GM19043 (cell line): Measurements from ENCODE around the gene RNF19B.

Experiments used
- ATAC-seq: cut with Tn5 transposase; IDR thresholded peaks from one replicate; pipeline ENCODE4 v1.9.1; 2021; ENCODE audit warnings: low read depth; ENCODE audit not compliant: unreplicated experiment

The RNF19B gene

GRCh38 chr1:32969566-32969965, 5.0 kb upstream of the RNF19B start:
- ATAC-seq, result no peak

GRCh38 chr1:32967888-32968568, 3.4 kb upstream of the RNF19B start:
- no peak for ATAC-seq

GRCh38 chr1:32966900-32967299, 2.3 kb upstream of the RNF19B start:
- ATAC-seq, result no peak

GRCh38 chr1:32965251-32965747, 690 bp upstream of the RNF19B start:
- no peak for ATAC-seq

- peak; percentile 6 for ATAC-seq
These were observed 706 bp downstream of the RNF19B start for GRCh38 chr1:32963746-32964460.

DNA sequence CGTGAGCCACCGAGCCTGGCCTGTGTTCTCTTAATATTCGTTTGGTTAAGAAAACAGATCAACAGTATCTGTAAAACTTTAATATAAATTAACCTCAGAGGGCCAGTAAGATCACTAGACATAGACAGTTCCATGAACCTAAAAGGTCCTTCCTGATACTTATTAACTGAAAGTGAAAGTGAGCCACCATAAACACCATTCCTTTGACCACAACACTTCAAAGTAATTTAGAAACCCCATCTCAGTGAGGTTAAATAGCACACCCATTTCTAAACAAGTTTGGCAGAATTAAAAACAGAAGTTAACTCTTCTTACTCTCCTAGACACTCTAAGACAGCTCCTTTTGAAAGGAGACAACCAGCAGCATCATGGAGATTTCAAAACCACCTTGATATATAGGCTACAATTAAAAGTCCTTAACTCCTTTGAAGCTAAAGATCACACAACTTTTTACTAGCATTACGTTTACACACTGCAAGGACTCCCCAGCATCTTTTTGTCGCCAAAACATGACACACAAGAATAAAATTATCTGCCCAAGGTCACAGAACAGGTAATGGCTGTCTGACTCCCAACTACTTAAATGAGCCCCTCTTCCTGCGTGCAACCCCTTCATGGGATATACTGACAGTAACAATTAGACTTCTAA, 2.2 kb downstream of the RNF19B start:
- no peak for ATAC-seq

DNA sequence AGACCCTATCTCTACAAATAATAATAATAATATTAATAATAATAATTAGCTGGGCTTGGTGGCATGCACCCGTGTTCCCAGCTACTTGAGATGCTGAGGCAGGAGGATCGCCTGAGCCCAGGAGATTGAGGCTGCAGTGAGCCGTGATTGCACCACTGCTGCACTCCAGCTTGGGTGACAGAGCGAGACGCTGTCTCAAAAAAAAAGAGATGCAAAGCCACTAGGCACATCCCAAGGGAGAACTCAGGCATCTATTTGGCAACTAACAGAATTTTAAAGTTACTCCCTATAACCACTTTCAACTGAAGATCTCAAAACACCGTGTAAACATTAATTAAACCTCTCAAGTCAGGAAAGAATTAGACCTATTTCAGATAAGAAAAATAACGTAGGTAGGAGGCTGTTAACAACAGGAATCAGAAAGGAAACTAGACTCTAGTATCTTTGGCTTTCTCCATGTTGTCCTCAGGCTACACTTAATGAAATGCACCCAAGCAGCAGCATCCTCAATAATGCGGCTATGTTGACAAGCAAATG, 3.7 kb downstream of the RNF19B start:
- ATAC-seq, result no peak

DNA sequence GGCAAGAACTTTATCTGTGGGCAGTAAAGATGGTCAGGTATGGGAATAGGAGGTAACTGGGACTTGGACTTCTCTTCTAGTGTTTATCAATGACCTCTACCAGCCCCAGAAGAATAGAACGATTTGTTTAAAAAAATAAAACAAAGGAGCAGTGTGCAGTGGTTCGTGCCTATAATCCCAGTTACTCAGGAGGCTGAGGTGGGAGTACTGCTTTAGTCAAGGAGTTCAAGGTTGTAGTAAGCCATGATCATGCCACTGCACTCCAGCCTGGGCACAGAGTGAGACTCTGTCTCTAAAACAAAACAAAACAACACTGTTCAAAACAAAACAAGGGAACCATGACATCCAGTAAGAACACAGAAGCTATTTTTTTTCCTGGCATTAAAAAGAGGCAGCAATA, 4.3 kb downstream of the RNF19B start:
- ATAC-seq, result no peak

DNA sequence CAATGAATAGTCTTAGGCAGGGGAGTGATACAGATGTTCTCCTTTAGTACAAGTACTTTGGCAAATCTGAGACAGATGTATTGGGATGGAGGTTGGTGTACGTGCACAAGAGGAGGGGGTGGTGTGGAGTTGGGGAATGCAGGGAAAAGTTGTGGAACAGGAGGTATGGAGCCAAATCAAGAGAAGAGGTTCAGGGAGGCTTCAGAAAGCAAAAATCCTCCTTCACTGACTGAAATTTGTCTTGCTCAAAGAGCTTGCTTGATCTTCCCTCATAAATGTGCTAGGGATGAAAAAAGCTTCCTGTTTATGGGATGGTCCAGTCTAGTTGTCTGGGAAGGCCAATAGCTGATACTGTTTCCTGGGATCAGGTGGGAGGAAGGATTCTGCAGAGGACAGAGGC, 5.8 kb downstream of the RNF19B start:
- no peak for ATAC-seq

DNA sequence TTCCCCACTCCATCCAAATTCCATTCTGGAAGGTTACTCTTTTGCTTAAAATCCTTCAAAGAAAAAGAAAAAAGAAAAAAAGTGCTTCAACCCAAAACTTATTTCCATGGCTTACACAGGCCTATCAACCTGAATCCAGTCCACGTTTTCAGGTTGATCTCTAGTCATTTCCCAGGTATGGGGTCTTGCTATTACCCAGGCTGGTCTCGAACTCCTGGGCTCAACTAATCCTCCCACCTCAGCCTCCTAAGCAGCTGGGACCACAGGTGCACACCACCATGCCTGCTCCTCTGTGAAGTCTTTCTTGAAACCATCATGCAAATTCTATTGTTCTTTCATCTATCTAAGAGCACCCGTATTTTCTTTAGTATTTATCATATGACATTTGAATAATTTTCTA, 7.6 kb downstream of the RNF19B start:
- no peak for ATAC-seq

DNA sequence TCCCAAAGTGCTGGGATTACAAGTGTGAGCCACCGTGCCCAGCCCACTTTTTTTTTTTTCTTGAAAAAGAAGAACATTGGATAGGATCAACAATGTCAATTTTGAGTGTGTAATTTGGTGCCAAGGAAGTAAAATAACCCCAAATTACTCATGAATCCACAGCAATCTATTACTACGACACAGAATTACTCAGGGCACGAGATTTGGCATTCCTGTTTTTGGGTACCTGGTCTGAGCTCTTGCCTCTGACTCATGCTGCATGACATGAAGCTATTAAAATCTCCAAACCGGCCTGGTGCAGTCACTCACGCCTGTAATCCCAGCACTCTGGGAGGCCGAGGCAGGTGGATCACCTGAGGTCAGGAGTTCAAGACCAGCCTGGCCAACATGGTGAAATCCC, 10.4 kb downstream of the RNF19B start:
- ATAC-seq, result no peak

DNA sequence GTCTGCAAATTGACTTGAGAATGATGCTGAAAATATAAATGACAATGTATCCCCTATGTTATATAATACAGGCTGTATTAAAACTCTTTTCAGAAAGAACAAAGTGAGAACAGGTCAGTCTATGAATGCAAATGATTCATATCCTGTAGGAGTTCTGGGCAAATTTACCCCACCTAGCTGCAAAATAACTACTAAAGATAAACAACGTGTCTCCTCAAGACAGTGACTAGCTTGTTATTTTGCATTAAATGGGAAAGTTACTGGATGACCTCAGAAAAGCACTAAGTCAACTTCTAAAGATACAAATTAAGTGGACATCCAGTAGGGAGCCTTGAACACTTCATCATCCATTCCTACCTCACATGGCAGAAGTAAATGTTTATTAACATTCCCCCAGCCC, 11.1 kb downstream of the RNF19B start:
- ATAC-seq, result no peak

DNA sequence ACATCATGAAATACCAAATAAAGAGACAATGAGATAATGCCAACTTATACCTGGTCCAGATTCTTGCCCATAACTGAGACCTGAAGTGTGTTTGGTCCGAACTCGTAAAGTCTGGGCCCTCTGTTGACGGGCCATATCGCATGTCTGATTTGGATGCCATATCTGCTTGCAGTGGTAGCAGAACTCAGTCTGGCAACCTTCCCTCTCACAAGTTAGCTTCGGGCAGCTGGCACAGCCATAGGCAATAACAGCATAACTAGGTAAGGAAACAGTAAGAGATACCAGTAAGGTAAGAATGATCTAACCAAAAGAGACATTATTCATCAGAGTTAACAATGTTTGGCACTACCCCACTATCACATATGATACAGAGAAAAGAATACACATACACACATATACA, 15.1 kb downstream of the RNF19B start:
- no peak for ATAC-seq

DNA sequence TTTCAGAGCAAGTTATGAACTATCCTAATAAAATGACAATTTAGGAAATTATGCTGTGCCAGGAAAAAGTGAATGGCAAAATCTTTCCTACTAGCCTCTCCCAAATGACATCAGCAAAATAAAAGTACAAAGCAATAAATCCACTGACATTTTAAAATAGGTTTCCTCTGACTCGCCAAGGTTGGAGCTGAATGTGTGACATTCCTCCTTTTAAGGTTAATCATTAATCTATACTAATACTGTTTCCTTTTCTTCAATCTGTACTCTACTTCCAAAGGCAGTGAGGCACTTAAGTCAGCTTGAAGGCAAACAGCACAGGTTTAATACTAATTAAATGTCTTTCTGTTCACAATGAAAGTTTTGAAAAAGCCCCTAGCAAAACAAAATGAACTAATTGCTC, 15.7 kb downstream of the RNF19B start:
- no peak for ATAC-seq

- ATAC-seq, result no peak
These were observed 16.3 kb downstream of the RNF19B start for GRCh38 chr1:32948390-32948722.

GRCh38 chr1:32947669-32948389, 16.8 kb downstream of the RNF19B start:
- ATAC-seq, result no peak

DNA sequence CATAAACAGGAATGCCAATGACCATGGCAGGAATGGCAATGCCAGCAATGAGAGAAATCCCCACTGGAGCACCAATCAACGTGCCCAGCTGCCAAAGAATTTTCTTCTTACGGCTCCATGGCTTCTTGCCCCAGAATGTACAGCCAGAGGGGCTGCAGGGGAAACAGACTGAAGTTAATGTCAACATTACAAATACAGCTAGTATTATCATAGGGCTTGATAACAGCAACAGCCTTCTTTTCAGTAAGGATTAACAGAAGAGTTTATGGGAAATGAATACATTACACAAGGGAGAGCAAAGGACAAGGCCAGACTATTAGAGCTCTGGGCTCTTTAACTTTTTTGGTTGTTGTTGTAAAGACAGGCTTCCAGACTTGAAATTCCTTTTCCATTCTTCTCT, 18.2 kb downstream of the RNF19B start:
- ATAC-seq, result no peak

GRCh38 chr1:32944180-32944579, 20.4 kb downstream of the RNF19B start:
- no peak for ATAC-seq

- ATAC-seq, result no peak
These were observed 24.8 kb downstream of the RNF19B start for GRCh38 chr1:32939655-32940371.

DNA sequence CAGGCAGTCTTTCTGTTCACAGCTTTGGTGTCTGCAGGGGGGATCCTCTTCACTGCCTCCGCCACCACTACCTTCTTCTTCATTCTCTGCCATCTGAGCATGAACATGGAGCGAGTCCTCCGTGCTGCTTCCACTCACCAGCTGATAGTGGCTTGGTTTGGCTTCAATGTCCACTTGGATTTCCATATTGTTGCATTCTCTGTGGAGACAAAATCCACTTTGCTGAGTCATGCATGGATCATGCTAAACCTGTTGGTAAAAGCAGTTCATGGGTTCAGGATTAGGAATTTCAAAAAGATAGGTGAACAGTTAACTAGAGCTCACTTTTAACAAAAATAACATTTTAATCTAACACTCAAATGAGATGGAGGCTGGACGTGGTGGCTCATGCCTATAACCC, 27.5 kb downstream of the RNF19B start:
- ATAC-seq, result no peak
